ENCODE results near the gene LAMTOR4.
A peak's percentile ranks its signal among the peaks of the same experiment; 100 is the strongest.

LAMTOR4 gene

DNA sequence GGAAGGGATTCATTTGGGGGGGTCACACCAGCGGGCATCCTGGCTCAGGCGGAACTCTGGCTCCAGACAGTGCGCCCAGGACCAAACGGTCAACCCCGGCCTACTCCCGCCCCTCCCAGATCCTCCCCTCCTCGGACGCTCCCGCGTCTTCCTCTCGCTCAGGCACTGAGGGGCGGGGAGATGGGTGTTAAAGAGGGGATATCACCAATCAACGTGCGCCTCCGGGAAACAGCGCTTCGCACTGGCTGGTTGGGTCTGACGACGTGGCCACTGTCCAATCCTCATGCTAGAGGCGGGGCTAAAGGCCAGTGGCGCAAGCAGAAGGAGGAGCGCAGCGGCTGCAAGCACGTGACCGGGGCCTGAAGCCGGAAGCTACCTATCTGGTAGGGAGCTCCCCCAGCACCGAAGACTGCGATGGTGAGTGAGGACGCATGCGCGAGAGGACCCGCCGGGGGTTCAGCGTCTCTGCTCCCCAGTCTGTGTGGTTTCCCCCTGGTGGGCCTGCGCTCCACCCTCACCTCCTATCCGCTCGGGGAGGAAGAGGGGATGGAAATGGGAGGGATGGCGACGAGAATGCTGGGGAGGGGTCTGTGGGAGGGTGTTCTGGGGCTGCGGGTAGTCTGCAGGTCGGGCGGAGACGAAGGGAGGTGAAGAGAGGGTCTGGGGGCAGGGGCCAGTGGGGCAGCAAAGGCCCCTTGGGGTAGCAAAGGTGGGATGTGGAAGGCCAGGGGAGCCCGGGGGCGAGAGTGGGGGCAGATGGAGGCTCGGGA, at the start of gene LAMTOR4:
TSS of gene LAMTOR4 (plus strand) at position 360 of the 770 bp plus-strand sequence. CDS start at position 415, 55 bp downstream.
- peak; percentile 100 for DNase-seq

- DNase-seq, result no peak
Measured at GRCh38 chr7:100099452-100099851, 49.3 kb upstream of the LAMTOR4 start.

DNA sequence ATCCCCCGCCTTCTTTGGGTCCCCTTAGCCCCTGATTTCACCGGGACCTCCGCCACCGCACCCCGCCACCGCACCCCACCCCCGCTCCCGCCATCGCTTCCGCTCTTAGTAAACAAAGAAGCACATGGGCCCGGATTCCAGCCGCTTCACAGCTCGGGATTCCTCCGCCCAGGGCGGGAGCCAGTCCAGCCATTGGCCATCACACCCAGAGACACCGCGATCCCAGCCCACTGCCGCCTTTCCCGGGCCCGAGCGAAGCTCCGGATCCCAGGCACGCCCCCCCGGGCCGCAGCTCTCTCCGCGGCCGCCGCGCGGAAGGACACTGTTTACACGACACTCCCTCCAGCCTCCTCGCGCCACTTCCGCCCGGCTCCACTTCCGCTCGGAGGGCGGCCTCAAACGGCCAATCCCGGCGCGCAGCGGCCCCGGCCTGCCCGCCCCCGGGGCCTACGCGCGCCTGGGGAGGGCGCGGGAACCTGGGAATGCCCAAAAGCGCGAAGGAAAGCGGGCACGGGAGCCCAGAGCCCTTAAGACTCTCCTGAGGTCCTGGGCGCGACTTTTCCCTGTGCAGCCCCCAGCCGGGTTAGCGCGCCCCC, 48.2 kb upstream of the LAMTOR4 start:
- DNase-seq, result peak; percentile 83

- peak; percentile 96 for DNase-seq
Measured at GRCh38 chr7:100101016-100101862, 47.5 kb upstream of the LAMTOR4 start, which contains the start of the genes AP4M1 and MCM7. AP4M1 (plus strand) TSS chr7:100101643; CDS start chr7:100101715, 72 bp downstream. MCM7 (minus strand) TSS chr7:100101397; CDS start chr7:100101294, 103 bp downstream.

GRCh38 chr7:100102950-100103840, 45.5 kb upstream of the LAMTOR4 start:
- DNase-seq, result no peak

GRCh38 chr7:100105534-100105933, 43.2 kb upstream of the LAMTOR4 start:
- DNase-seq, result no peak

- DNase-seq, result no peak
Measured at GRCh38 chr7:100106633-100107032, 42.1 kb upstream of the LAMTOR4 start.

- no peak for DNase-seq
Measured at GRCh38 chr7:100107125-100107737, 41.5 kb upstream of the LAMTOR4 start.

- no peak for DNase-seq
Measured at GRCh38 chr7:100107890-100108289, 40.8 kb upstream of the LAMTOR4 start.

- no peak for DNase-seq
Measured at GRCh38 chr7:100109521-100110163, 39.1 kb upstream of the LAMTOR4 start.

DNA sequence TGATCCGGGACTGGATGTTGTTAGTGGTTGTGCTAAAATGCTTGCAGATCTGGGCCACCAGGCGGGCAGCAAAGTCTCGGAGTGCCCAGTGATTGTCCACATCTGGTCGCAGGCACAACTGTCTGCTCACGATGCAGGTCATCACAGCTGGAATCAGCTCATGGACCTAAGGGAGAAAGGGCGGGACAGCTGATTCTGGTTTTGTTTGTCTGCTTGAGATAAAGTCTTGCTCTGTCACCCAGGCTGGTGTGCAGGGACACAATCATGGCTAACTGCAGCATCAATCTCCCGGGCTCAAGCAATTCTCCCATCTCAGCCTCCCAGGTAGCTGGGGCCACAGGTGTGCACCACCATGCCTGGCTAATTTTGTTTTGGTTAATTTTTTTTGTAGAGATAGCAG, 37.6 kb upstream of the LAMTOR4 start:
- no peak for DNase-seq

- DNase-seq, result no peak
Measured at GRCh38 chr7:100111914-100112313, 36.8 kb upstream of the LAMTOR4 start.

- DNase-seq, result no peak
Measured at GRCh38 chr7:100115026-100115425, 33.7 kb upstream of the LAMTOR4 start.

GRCh38 chr7:100118388-100119071, 30.2 kb upstream of the LAMTOR4 start:
- DNase-seq, result no peak

- DNase-seq, result peak; percentile 93
Measured at GRCh38 chr7:100119072-100119969, 29.4 kb upstream of the LAMTOR4 start, which contains the start of the genes CNPY4 and TAF6. CNPY4 (plus strand) TSS chr7:100119634; CDS start chr7:100119745, 111 bp downstream. TAF6 (minus strand) TSS chr7:100119358; CDS start chr7:100114209, 5,149 bp downstream.

- peak; percentile 58 for DNase-seq
Measured at GRCh38 chr7:100119970-100120732, 28.6 kb upstream of the LAMTOR4 start.

DNA sequence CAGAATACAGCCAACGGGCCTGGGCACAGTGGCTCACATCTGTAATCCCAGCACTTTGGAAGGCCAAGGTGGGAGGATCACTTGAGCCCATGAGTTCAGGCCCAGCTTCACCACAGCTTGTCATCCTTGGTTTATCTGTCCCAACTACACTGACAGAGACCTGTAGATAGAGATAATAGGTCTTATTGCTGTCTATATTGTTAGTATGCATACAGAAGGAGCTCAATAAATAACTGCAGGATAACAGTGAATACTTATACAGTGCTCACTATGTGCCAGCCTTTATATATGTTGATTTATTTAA, 28.0 kb upstream of the LAMTOR4 start:
- no peak for DNase-seq

- no peak for DNase-seq
Measured at GRCh38 chr7:100122067-100122466, 26.7 kb upstream of the LAMTOR4 start.

DNA sequence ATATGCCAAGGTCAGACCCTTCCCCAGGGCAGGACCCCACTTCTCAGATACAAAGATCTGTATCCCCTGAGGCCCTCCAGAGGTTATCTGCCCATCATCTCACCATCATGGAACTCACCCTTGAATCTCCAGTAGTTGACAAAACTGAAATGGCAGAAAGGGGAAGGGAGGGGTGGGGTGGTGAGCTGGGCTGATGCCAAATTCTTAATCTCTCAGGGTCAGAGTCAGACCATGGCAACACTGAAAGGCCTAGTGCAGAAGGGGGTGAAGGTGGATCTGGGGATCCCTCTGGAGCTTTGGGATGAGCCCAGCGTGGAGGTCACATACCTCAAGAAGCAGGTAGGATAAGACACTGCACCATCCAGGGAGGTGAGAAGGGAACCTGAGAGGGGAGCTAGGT, 26.1 kb upstream of the LAMTOR4 start:
- DNase-seq, result no peak

Measured in CD4-positive, alpha-beta T cell treated with Interferon gamma for 1 hour (primary cell).